Upper lobe of left lung (tissue), 6 donors: ENCODE data around the gene TMEM169. TPM values are rescaled to one million over a fixed set of nuclear protein-coding genes. Genes with fewer than 3 reads are reported as not detected.

ENCODE experiments used
- ATAC-seq, 2 donors: fragments of 200-7000 bp; cut with Tn5 transposase; one replicate each; pipeline ENCODE4 v1.9.1; 2022; ENCODE audit warnings: mild to moderate bottlenecking in 2 of 2, moderate library complexity in 2 of 2; ENCODE audit not compliant: low FRiP score in 2 of 2
- DNase-seq, 2 donors: peaks; one replicate each; pipeline ENCODE4 v3.0.0-alpha.2; 2019 to 2020
- H3K27ac ChIP-seq, 4 donors: fragments of 200-600 bp; sonication (generic); one replicate each; pipeline ENCODE4 v1.5.1; 2016 to 2019
- H3K27me3 ChIP-seq, 4 donors: fragments of 200-600 bp; sonication (generic); one replicate each; pipeline ENCODE4 v1.5.1; 2017 to 2019
- H3K36me3 ChIP-seq, 4 donors: fragments of 200-600 bp; sonication (generic); one replicate each; pipeline ENCODE4 v1.5.1; 2016 to 2019
- H3K4me1 ChIP-seq, 4 donors: fragments of 200-600 bp; sonication (generic); one replicate each; pipeline ENCODE4 v1.5.1; 2018 to 2019
- H3K4me3 ChIP-seq, 4 donors: fragments of 200-600 bp; sonication (generic); one replicate each; pipeline ENCODE4 v1.5.1; 2017 to 2019; ENCODE audit warnings: mild to moderate bottlenecking in 2 of 4, moderate library complexity in 1 of 4
- H3K9me3 ChIP-seq, 4 donors: fragments of 200-600 bp; sonication (generic); one replicate each; pipeline ENCODE4 v1.5.1; 2018 to 2019
- CTCF ChIP-seq, 6 experiments: fragments of 450-650 bp in 4 of 6; fragments of 200-600 bp in 2 of 6; sonication (generic) in 2 of 6; IDR thresholded peaks; one replicate each; pipeline ENCODE4 v1.5.1; 2016 to 2019; ENCODE audit warnings: antibody characterized with exemption in 6 of 6
- EP300 ChIP-seq, 4 donors: sonication (generic); formaldehyde crosslinking; IDR thresholded peaks; one replicate each; pipeline ENCODE4 v1.5.1; 2017; ENCODE audit warnings: antibody characterized with exemption in 4 of 4, control low read depth in 2 of 4
- POLR2A ChIP-seq, 4 donors: fragments of 450-650 bp; IDR thresholded peaks; one replicate each; pipeline ENCODE4 v1.5.1; 2016 to 2017; ENCODE audit warnings: antibody characterized with exemption in 4 of 4, mild to moderate bottlenecking in 2 of 4
- POLR2AphosphoS5 ChIP-seq, 2 donors: sonication (generic); formaldehyde crosslinking; IDR thresholded peaks; one replicate each; pipeline ENCODE4 v1.5.1; 2017; ENCODE audit warnings: antibody characterized with exemption in 2 of 2
- WGBS, 2 donors: methylation state at CpG; one replicate each; pipeline ENCODE4 v1.1.5; 2017 to 2018; 5-methylcytosine and 5-hydroxymethylcytosine counted together
- total RNA-seq, 6 donors: library from RNA; depleted of rRNA in 4 of 6; stranded (reverse); fragments of >200 nt in 4 of 6; gene quantifications; one replicate each; pipeline versions ENCODE4 v1.1.0 to v1.2.1, GENCODE V29; 2016 to 2021
- donor health status: DM: no; HTN: no; CAD: no; lungs with moderate emphysema.
- donor health status: DM: no; HTN: yes; CAD: no; lungs with severe emphysema.

Gene TMEM169
- total RNA-seq, 6 donors from 2014 or later: 0.15 to 1.1 (median 0.80) TPM; not detected in 2

- DNase-seq (no peak), ATAC-seq (no peak)
- 77 to 85% methylated on average over 4 of the region's 4 CpGs for WGBS, 2 donors
- Histone ChIP-seq H3K4me1 (peaks cover 21 to 49% (median 27%) of the 10 kb centered on the region in 4 donors), H3K9me3 (no peaks in the 10 kb centered on the region), H3K4me3 (no peak overlapping the region), H3K36me3 (peaks cover 8 to 83% (median 59%) of the 10 kb centered on the region in 4 donors), H3K27ac (no peak overlapping the region), H3K27me3 (no peaks in the 10 kb centered on the region)
- TF ChIP-seq CTCF (IDR thresholded peaks at IDR 0.05): no peak
- TF ChIP-seq EP300 (IDR thresholded peaks at IDR 0.05): no peak
- no peak for TF ChIP-seq POLR2A (IDR thresholded peaks at IDR 0.05)
- no peak for TF ChIP-seq POLR2AphosphoS5 (IDR thresholded peaks at IDR 0.05)
These were observed 36.0 kb downstream of the TMEM169 start for GRCh38 chr2:216117561-216118340.

GRCh38 chr2:216118474-216118873, 36.8 kb downstream of the TMEM169 start:
- H3K9me3 ChIP-seq: no peaks in the 10 kb centered on the region
- DNase-seq: no peak
- H3K27me3 ChIP-seq: no peaks in the 10 kb centered on the region
- H3K4me3 ChIP-seq: no peak overlapping the region
- no peak for ATAC-seq
- peaks cover 21 to 49% (median 27%) of the 10 kb centered on the region in 4 donors for H3K4me1 ChIP-seq
- TF ChIP-seq EP300 (IDR thresholded peaks at IDR 0.05): no peak
- no peak for TF ChIP-seq POLR2AphosphoS5 (IDR thresholded peaks at IDR 0.05)
- no peak for TF ChIP-seq CTCF (IDR thresholded peaks at IDR 0.05)
- no peak for TF ChIP-seq POLR2A (IDR thresholded peaks at IDR 0.05)
- no peak overlapping the region for H3K27ac ChIP-seq
- 92 to 93% methylated on average over 1 of the region's 1 CpG for WGBS, 2 donors
- peaks cover 8 to 83% (median 59%) of the 10 kb centered on the region in 4 donors for H3K36me3 ChIP-seq

- Histone ChIP-seq H3K4me1 (peaks cover 19 to 44% (median 24%) of the 10 kb centered on the region in 4 donors), H3K4me3 (no peak overlapping the region), H3K27me3 (no peaks in the 10 kb centered on the region), H3K27ac (no peak overlapping the region), H3K9me3 (no peaks in the 10 kb centered on the region), H3K36me3 (peaks cover 11 to 83% (median 58%) of the 10 kb centered on the region in 4 donors)
- no peak for DNase-seq
- WGBS, 2 donors: 78 to 88% methylated on average over 2 of the region's 2 CpGs
- no peak for TF ChIP-seq POLR2AphosphoS5 (IDR thresholded peaks at IDR 0.05)
- no peak for TF ChIP-seq EP300 (IDR thresholded peaks at IDR 0.05)
- ATAC-seq: no peak
These were observed 37.4 kb downstream of the TMEM169 start for GRCh38 chr2:216119146-216119545.

GRCh38 chr2:216119986-216120385, 38.3 kb downstream of the TMEM169 start:
- Histone ChIP-seq H3K4me1 (peaks cover 15 to 38% (median 20%) of the 10 kb centered on the region in 4 donors), H3K36me3 (peaks cover 19 to 89% (median 61%) of the 10 kb centered on the region in 4 donors), H3K4me3 (no peak overlapping the region), H3K9me3 (no peaks in the 10 kb centered on the region), H3K27ac (no peak overlapping the region), H3K27me3 (no peaks in the 10 kb centered on the region)
- TF ChIP-seq POLR2A (IDR thresholded peaks at IDR 0.05) (no peak), EP300 (IDR thresholded peaks at IDR 0.05) (no peak), CTCF (IDR thresholded peaks at IDR 0.05) (no peak), POLR2AphosphoS5 (IDR thresholded peaks at IDR 0.05) (no peak)
- 50 to 71% methylated on average over 3 of the region's 3 CpGs for WGBS, 2 donors
- ATAC-seq: no peak
- DNase-seq: no peak

- Histone ChIP-seq H3K9me3 (no peaks in the 10 kb centered on the region), H3K27ac (no peak overlapping the region), H3K4me1 (peaks cover 3 to 27% (median 10%) of the 10 kb centered on the region in 4 donors), H3K36me3 (peaks cover 27 to 100% (median 73%) of the 10 kb centered on the region in 4 donors), H3K4me3 (no peak overlapping the region), H3K27me3 (no peaks in the 10 kb centered on the region)
- WGBS, 2 donors: 83 to 84% methylated on average over 3 of the region's 3 CpGs
- DNase-seq (no peak), ATAC-seq (no peak)
- TF ChIP-seq EP300 (IDR thresholded peaks at IDR 0.05): no peak
- no peak for TF ChIP-seq CTCF (IDR thresholded peaks at IDR 0.05)
- no peak for TF ChIP-seq POLR2AphosphoS5 (IDR thresholded peaks at IDR 0.05)
- no peak for TF ChIP-seq POLR2A (IDR thresholded peaks at IDR 0.05)
These were observed 39.5 kb downstream of the TMEM169 start for GRCh38 chr2:216121255-216121654.
